HG02623 (cell line): ENCODE data around the gene CNTD1.

ENCODE experiments used
- ATAC-seq: cut with Tn5 transposase; IDR thresholded peaks from one replicate; pipeline ENCODE4 v1.9.1; 2021; ENCODE audit warnings: moderate library complexity; ENCODE audit not compliant: unreplicated experiment

Gene CNTD1

GRCh38 chr17:42803074-42803883 lies 4.6 kb downstream of the CNTD1 start:
- no peak for ATAC-seq

GRCh38 chr17:42804918-42805367 lies 6.3 kb downstream of the CNTD1 start:
- no peak for ATAC-seq

GRCh38 chr17:42806249-42806648 lies 7.6 kb downstream of the CNTD1 start:
- ATAC-seq = no peak

GRCh38 chr17:42809250-42809649 lies 10.6 kb downstream of the CNTD1 start:
- ATAC-seq = no peak

GRCh38 chr17:42814633-42815399 lies 16.2 kb downstream of the CNTD1 start:
- no peak for ATAC-seq

GRCh38 chr17:42817866-42818265 lies 19.2 kb downstream of the CNTD1 start:
- no peak for ATAC-seq

GRCh38 chr17:42818379-42818778 lies 19.7 kb downstream of the CNTD1 start:
- ATAC-seq = no peak

GRCh38 chr17:42819939-42820535 lies 21.4 kb downstream of the CNTD1 start:
- ATAC-seq = no peak

GRCh38 chr17:42821176-42821575 lies 22.5 kb downstream of the CNTD1 start:
- no peak for ATAC-seq

- ATAC-seq = no peak
Observed at GRCh38 chr17:42827472-42827871, 28.8 kb downstream of the CNTD1 start.

- no peak for ATAC-seq
Observed at GRCh38 chr17:42830971-42831370, 32.3 kb downstream of the CNTD1 start.

GRCh38 chr17:42832213-42832933 lies 33.7 kb downstream of the CNTD1 start:
- no peak for ATAC-seq

GRCh38 chr17:42832934-42833766 lies 34.5 kb downstream of the CNTD1 start, which contains the start of gene PSME3:
Gene PSME3 (plus strand): TSS chr17:42833397. CDS start chr17:42833632, 235 bp downstream.
- peak; percentile 80 for ATAC-seq

- peak; percentile 8 for ATAC-seq
Observed at GRCh38 chr17:42833767-42834422, 35.2 kb downstream of the CNTD1 start.

GRCh38 chr17:42835732-42836131 lies 37.1 kb downstream of the CNTD1 start:
- no peak for ATAC-seq

GRCh38 chr17:42841975-42842685 lies 43.5 kb downstream of the CNTD1 start:
- ATAC-seq = no peak

- no peak for ATAC-seq
Observed at GRCh38 chr17:42843358-42843934, 44.8 kb downstream of the CNTD1 start.

GRCh38 chr17:42844271-42844670 lies 45.6 kb downstream of the CNTD1 start, which contains the start of gene AOC2:
Gene AOC2 (plus strand): TSS chr17:42844580. CDS start chr17:42844627, 47 bp downstream.
- no peak for ATAC-seq
